Measurements from ENCODE around the gene WDFY4.

DNA sequence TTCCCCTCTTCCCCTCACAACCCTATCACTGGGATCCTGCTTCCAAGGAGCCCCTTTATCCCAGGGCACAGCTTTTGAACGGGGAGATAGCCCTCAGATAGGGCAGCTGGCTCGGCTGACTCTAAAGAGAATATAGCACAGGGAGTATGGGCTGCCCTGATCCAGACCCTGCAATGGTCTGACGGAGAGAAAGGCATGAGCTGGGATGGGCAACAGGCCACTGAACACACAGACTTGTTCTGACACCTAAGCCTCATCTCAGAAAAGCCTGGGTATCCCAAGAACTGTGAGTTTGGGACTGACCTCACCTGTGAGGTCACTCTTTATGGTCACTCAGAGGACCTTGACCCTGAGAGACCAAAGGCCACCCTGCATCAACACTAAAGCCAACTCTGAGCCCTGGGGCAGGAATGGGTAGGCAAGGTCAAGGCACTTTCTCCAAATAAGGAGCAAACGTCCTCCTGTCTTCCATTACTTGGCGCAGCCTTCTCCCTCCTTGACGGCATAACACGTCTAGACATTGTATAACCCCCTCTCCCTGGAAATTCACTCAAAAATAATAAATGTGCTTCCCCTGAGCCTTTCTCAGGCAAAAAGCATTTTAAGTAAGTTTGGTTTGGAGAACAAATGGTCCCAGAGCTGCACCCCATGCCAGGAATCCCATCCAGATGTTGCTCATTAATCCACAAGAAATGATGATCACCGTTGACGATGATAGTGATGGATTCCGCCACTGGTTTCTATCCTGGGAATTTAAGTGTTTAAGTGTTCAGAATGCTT, 263.2 kb downstream of the WDFY4 start:
- TF ChIP-seq, protein P1, sequence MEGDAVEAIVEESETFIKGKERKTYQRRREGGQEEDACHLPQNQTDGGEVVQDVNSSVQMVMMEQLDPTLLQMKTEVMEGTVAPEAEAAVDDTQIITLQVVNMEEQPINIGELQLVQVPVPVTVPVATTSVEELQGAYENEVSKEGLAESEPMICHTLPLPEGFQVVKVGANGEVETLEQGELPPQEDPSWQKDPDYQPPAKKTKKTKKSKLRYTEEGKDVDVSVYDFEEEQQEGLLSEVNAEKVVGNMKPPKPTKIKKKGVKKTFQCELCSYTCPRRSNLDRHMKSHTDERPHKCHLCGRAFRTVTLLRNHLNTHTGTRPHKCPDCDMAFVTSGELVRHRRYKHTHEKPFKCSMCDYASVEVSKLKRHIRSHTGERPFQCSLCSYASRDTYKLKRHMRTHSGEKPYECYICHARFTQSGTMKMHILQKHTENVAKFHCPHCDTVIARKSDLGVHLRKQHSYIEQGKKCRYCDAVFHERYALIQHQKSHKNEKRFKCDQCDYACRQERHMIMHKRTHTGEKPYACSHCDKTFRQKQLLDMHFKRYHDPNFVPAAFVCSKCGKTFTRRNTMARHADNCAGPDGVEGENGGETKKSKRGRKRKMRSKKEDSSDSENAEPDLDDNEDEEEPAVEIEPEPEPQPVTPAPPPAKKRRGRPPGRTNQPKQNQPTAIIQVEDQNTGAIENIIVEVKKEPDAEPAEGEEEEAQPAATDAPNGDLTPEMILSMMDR (IDR thresholded peaks at IDR 0.05 in 2 of 3, conservative IDR thresholded peaks at IDR 0.05 in 1 of 3; ENCODE audit: insufficient read depth in 2 of 3, low read depth in 1 of 3, low read length in 3 of 3) = no peak
- TF ChIP-seq MYC (IDR thresholded peaks at IDR 0.05; ENCODE audit: low read depth, low read length) (no peak), MYC (CRISPR knock-in tag; IDR thresholded peaks at IDR 0.05; ENCODE audit: borderline replicate concordance, low read depth) (no peak), KLF16 (IDR thresholded peaks at IDR 0.05) (no peak), SMC3 (conservative IDR thresholded peaks at IDR 0.05; ENCODE audit: insufficient read depth, low read depth, low read length) (no peak), TOE1 (IDR thresholded peaks at IDR 0.05; ENCODE audit: borderline replicate concordance) (no peak), TOE1 (CRISPR knock-in tag; IDR thresholded peaks at IDR 0.05; ENCODE audit: borderline replicate concordance, low read depth) (no peak), DDX20 (tag; IDR thresholded peaks at IDR 0.05; ENCODE audit: low read depth) (no peak), EZH2 (IDR thresholded peaks at IDR 0.05; ENCODE audit: borderline replicate concordance, low read depth, low read length) (no peak)
- TF ChIP-seq, protein P2, sequence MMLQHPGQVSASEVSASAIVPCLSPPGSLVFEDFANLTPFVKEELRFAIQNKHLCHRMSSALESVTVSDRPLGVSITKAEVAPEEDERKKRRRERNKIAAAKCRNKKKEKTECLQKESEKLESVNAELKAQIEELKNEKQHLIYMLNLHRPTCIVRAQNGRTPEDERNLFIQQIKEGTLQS (IDR thresholded peaks at IDR 0.05) = no peak
- TF ChIP-seq, protein P2 (CRISPR knock-in tag; conservative IDR thresholded peaks at IDR 0.05) = no peak
